Loucy (cell line): ENCODE results near the gene RTEL1.
A peak's percentile ranks its signal among the peaks of the same experiment; 100 is the strongest.
"Not testable (repeated sequence)": the region's sequence is repeated elsewhere in the genome, so short reads cannot be mapped to it uniquely, and the experiment has no call there.

ENCODE experiments used
- H2AFZ ChIP-seq: fragments of 200-600 bp; sonication (generic); 2 replicates; pipeline ENCODE4 v1.6.0; 2016; ENCODE audit warnings: antibody characterized with exemption, mild to moderate bottlenecking, low read length, moderate library complexity
- H3F3A ChIP-seq: fragments of 200-600 bp; 2 replicates; pipeline ENCODE4 v1.6.0; 2016; ENCODE audit warnings: antibody characterized with exemption, low read depth, mild to moderate bottlenecking
- H3K27me3 ChIP-seq: fragments of 200-600 bp; sonication (generic); 2 replicates; pipeline ENCODE4 v1.6.1; 2014; ENCODE audit warnings: low read length, mild to moderate bottlenecking; ENCODE audit not compliant: insufficient read depth, poor library complexity, severe bottlenecking
- H3K36me3 ChIP-seq: fragments of 200-600 bp; sonication (generic); 2 replicates; pipeline ENCODE4 v1.6.1; 2016; ENCODE audit warnings: low read length; ENCODE audit not compliant: insufficient read depth
- H3K4me1 ChIP-seq: fragments of 200-600 bp; sonication (generic); 2 replicates; pipeline ENCODE4 v1.5.1; 2014; ENCODE audit warnings: low read length, mild to moderate bottlenecking; ENCODE audit not compliant: insufficient read depth, poor library complexity, severe bottlenecking
- H3K4me2 ChIP-seq: fragments of 200-600 bp; sonication (generic); 2 replicates; pipeline ENCODE4 v1.6.0; 2014; ENCODE audit warnings: antibody characterized with exemption, low read length, low read depth, mild to moderate bottlenecking; ENCODE audit not compliant: poor library complexity, severe bottlenecking
- H3K4me3 ChIP-seq: fragments of 200-600 bp; sonication (generic); 2 replicates; pipeline ENCODE4 v1.5.1; 2014; ENCODE audit warnings: low read length, mild to moderate bottlenecking, mixed read lengths; ENCODE audit not compliant: poor library complexity, severe bottlenecking
- H3K79me2 ChIP-seq: fragments of 200-600 bp; sonication (generic); 2 replicates; pipeline ENCODE4 v1.6.1; 2014; ENCODE audit warnings: low read length; ENCODE audit not compliant: insufficient read depth
- H3K9ac ChIP-seq: fragments of 200-600 bp; sonication (generic); 2 replicates; pipeline ENCODE4 v1.6.0; 2014; ENCODE audit warnings: mild to moderate bottlenecking, low read depth, low read length, moderate library complexity; ENCODE audit not compliant: poor library complexity, severe bottlenecking
- H3K9me2 ChIP-seq: fragments of 200-600 bp; sonication (generic); replicated peaks from 2 replicates; pipeline ENCODE4 v1.6.1; 2016; ENCODE audit warnings: low read depth, low read length, mixed read lengths
- H3K9me3 ChIP-seq: fragments of 200-600 bp; sonication (generic); 2 replicates; pipeline ENCODE4 v1.6.1; 2014; ENCODE audit warnings: mild to moderate bottlenecking, antibody characterized with exemption, low read length, low read depth; ENCODE audit not compliant: insufficient read depth
- H4K20me1 ChIP-seq: fragments of 200-600 bp; sonication (generic); 2 replicates; pipeline ENCODE4 v1.6.0; 2014; ENCODE audit warnings: antibody characterized with exemption, low read length, mild to moderate bottlenecking; ENCODE audit not compliant: insufficient read depth, poor library complexity, severe bottlenecking
- EZH2phosphoT487 ChIP-seq: fragments of 200-600 bp; IDR thresholded peaks from 2 replicates; pipeline ENCODE4 v1.6.1; 2018; ENCODE audit warnings: antibody characterized with exemption, mild to moderate bottlenecking, moderate library complexity, borderline replicate concordance
- TF ChIP-seq, protein P1 (sequence below): fragments of 200-600 bp; sonication (generic); conservative IDR thresholded peaks from 2 replicates; pipeline ENCODE4 v1.5.1; 2014; ENCODE audit warnings: mild to moderate bottlenecking, antibody characterized with exemption, low read length

Gene RTEL1

DNA sequence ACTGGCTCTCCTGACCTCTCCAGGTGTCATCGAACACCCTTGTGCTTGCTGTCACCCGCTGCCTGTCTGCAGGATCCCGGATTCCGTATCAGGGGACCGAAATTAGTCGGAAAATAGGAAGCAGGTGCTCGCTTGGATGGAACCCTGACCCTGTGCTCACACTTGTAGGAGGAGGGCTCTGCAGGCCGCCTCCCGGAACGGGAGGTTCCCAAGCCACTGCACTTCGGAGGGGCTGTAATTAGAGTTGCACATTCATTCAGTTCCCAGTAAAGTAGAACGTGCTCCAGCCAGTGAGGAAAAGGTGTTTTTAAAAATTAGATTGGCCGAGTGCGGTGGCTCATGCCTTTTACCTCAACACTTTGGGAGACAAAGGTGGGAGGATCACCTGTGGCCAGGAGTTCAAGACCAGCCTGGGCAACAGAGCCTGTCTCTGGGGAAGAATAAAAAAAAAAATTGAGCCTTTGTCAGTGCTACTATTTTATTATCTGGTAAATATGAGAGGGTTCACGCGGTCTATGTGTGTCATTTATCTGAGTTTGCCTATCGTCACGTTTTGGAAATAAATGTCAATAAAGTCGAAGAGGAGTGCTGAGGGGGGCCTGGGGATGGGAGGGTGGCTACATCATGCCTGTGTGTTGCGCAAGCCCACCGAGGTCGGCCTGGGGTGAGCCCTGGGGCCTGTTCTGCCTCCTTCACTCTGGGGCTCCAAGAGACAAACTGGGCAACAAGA lies 29.7 kb upstream of the RTEL1 start:
- peaks cover 4% of the 10 kb centered on the region; the same call in 1 of the 2 replicates for H3F3A ChIP-seq
- no peaks in the 10 kb centered on the region for H3K9me3 ChIP-seq
- peak overlapping the region; percentile 80 for H3K4me2 ChIP-seq
- H3K4me3 ChIP-seq, result peak overlapping the region; percentile 79
- H3K4me1 ChIP-seq, result peaks cover 22% of the 10 kb centered on the region
- no peaks in the 10 kb centered on the region for H3K27me3 ChIP-seq
- no peaks in the 10 kb centered on the region for H4K20me1 ChIP-seq
- peaks cover 53% of the 10 kb centered on the region for H3K79me2 ChIP-seq
- TF ChIP-seq, protein P1, sequence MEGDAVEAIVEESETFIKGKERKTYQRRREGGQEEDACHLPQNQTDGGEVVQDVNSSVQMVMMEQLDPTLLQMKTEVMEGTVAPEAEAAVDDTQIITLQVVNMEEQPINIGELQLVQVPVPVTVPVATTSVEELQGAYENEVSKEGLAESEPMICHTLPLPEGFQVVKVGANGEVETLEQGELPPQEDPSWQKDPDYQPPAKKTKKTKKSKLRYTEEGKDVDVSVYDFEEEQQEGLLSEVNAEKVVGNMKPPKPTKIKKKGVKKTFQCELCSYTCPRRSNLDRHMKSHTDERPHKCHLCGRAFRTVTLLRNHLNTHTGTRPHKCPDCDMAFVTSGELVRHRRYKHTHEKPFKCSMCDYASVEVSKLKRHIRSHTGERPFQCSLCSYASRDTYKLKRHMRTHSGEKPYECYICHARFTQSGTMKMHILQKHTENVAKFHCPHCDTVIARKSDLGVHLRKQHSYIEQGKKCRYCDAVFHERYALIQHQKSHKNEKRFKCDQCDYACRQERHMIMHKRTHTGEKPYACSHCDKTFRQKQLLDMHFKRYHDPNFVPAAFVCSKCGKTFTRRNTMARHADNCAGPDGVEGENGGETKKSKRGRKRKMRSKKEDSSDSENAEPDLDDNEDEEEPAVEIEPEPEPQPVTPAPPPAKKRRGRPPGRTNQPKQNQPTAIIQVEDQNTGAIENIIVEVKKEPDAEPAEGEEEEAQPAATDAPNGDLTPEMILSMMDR, result no peak
- no peak for TF ChIP-seq EZH2phosphoT487
- peak overlapping the region; percentile 40; the same call in 1 of the 2 replicates for H2AFZ ChIP-seq
- H3K9me2 ChIP-seq, result no peaks in the 10 kb centered on the region
- peak overlapping the region; percentile 85 for H3K9ac ChIP-seq
- H3K36me3 ChIP-seq, result no peaks in the 10 kb centered on the region

DNA sequence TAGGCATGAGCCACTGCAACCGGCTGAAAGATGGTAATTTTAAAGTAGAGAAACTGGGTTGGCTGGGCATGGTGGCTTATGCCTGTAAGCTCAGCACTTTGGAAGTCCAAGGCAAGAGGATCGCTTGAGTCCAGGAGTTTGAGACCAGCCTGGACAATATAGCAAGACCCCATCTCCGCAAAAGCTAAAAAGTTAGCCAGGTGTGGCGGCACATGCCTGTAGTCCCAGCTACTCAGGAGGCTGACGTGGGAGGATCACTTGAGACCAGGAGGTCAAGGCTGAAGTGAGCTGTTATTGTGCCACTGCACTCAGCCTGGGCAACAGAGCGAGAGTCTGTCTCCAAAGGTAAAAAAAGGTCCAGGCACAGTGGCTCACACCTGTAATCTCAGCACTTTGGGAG lies 27.2 kb upstream of the RTEL1 start:
- not testable (repeated sequence) for H2AFZ ChIP-seq, H3K36me3 ChIP-seq, H3K27me3 ChIP-seq, H3K4me2 ChIP-seq, H3K9me2 ChIP-seq, H4K20me1 ChIP-seq, H3K9me3 ChIP-seq, H3K9ac ChIP-seq, H3K4me3 ChIP-seq
- Histone ChIP-seq H3F3A (peaks cover 15% of the 10 kb centered on the region), H3K4me1 (peaks cover 31% of the 10 kb centered on the region), H3K79me2 (peaks cover 32% of the 10 kb centered on the region)

DNA sequence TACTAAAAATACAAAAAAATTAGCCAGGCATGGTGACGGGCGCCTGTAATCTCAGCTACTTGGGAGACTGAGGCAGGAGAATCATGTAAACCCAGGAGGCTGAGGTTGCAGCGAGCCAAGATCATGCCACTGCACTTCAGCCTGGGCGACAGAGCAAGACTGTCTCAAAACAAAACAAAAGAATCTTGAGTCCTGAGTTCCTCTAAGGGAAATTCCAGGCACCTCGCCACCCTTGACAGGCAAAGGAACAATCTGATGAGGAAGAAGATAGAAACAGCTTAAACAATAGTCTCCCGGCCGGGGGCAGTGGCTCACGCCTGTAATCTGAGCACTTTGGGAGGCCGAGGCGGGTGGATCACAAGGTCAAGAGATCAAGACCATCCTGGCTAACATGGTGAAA lies 26.7 kb upstream of the RTEL1 start:
- not testable (repeated sequence) for H3K27me3 ChIP-seq, H4K20me1 ChIP-seq, H3K9me2 ChIP-seq, H3K9me3 ChIP-seq, H3K4me3 ChIP-seq, H3K36me3 ChIP-seq, H2AFZ ChIP-seq, H3K9ac ChIP-seq, H3K4me2 ChIP-seq
- peaks cover 27% of the 10 kb centered on the region for H3K4me1 ChIP-seq
- peaks cover 27% of the 10 kb centered on the region for H3K79me2 ChIP-seq
- peaks cover 15% of the 10 kb centered on the region for H3F3A ChIP-seq

DNA sequence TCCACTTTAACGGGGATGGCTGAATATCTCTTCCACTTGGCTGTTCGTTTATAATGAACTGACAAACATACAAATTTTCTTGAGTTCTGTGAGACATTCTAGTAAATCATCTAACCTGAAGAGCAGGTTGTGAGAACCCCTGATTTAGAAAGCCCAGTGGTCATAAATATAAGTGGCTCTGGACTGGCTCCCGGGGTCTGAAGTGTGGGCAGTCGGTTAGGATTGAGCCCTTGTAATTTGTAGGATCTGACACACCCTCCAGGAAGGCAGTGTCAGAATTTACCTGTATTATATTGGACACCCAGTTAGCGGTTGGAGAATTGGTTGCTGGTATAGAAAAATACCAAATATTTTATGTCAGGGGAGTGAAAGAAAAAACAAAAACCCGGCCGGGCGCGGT lies 24.4 kb upstream of the RTEL1 start:
- Histone ChIP-seq H3K4me1 (peaks cover 40% of the 10 kb centered on the region), H3K4me3 (no peak overlapping the region), H3K79me2 (peaks cover 10% of the 10 kb centered on the region), H3K9me3 (no peaks in the 10 kb centered on the region), H3K36me3 (no peaks in the 10 kb centered on the region), H4K20me1 (no peaks in the 10 kb centered on the region), H3K9ac (no peak overlapping the region), H2AFZ (no peak overlapping the region), H3K27me3 (no peaks in the 10 kb centered on the region), H3F3A (peaks cover 23% of the 10 kb centered on the region), H3K4me2 (no peak overlapping the region), H3K9me2 (no peaks in the 10 kb centered on the region)
- TF ChIP-seq, protein P1, result no peak
- no peak for TF ChIP-seq EZH2phosphoT487
